Loucy (cell line): ENCODE measurements around the gene TAAR8.

Source experiments
- CTCF ChIP-seq: fragments of 200-600 bp; sonication (generic); conservative IDR thresholded peaks from 2 replicates; pipeline ENCODE4 v1.5.1; 2014; ENCODE audit warnings: mild to moderate bottlenecking, antibody characterized with exemption, low read length
- EZH2phosphoT487 ChIP-seq: fragments of 200-600 bp; IDR thresholded peaks from 2 replicates; pipeline ENCODE4 v1.6.1; 2018; ENCODE audit warnings: antibody characterized with exemption, mild to moderate bottlenecking, moderate library complexity, borderline replicate concordance

- TF ChIP-seq CTCF (no peak), EZH2phosphoT487 (no peak)
Measured at GRCh38 chr6:132520953-132521352, 31.5 kb upstream of the TAAR8 start.
